MCF 10A (cell line): ENCODE results near the gene PIAS4. TPM values are rescaled to one million over a fixed set of nuclear protein-coding genes. Genes with fewer than 3 reads are reported as not detected.
"Not testable (repeated sequence)": the region's sequence is repeated elsewhere in the genome, so short reads cannot be mapped to it uniquely, and the experiment has no call there.

Source experiments
- BruUV-seq: library from RNA; stranded (reverse); fragments of 400-500 nt; replicated peaks from 2 replicates; lab custom pipeline; 2021; lab: Mats Ljungman, UMichigan
- CTCF ChIA-PET: fragments of 300-600 bp; sonication (Branson Sonifier 250); formaldehyde crosslinking; extraction: SDS; loops from one replicate; lab custom pipeline; 2021; ENCODE audit warnings: antibody characterized with exemption, inconsistent platforms; lab: Yijun Ruan, JAX
- POLR2A ChIA-PET: fragments of 300-600, 350-650 bp; sonication (Branson Sonifier 250); formaldehyde crosslinking; extraction: SDS; loops from one replicate; lab custom pipeline; 2020; ENCODE audit warnings: antibody characterized with exemption, inconsistent platforms; lab: Yijun Ruan, JAX
- DNase-seq: peaks from one replicate; pipeline ENCODE4 v3.0.0-alpha.2; 2018; ENCODE audit not compliant: unreplicated experiment
- H3K27ac Mint-ChIP-seq: one replicate; pipeline ENCODE4 v1.8.0; 2022; ENCODE audit warnings: mild to moderate bottlenecking, low read depth, mixed read lengths; ENCODE audit not compliant: unreplicated experiment
- H3K27me3 Mint-ChIP-seq: one replicate; pipeline ENCODE4 v1.8.0; 2022; ENCODE audit warnings: mixed read lengths; ENCODE audit not compliant: insufficient read depth, unreplicated experiment
- H3K36me3 Mint-ChIP-seq: one replicate; pipeline ENCODE4 v1.8.0; 2022; ENCODE audit warnings: mild to moderate bottlenecking, moderate library complexity, mixed read lengths; ENCODE audit not compliant: insufficient read depth, unreplicated experiment
- H3K4me1 Mint-ChIP-seq: one replicate; pipeline ENCODE4 v1.8.0; 2022; ENCODE audit warnings: mixed read lengths; ENCODE audit not compliant: insufficient read depth, unreplicated experiment
- H3K4me3 Mint-ChIP-seq: one replicate; pipeline ENCODE4 v1.8.0; 2022; ENCODE audit warnings: mild to moderate bottlenecking, moderate library complexity, mixed read lengths; ENCODE audit not compliant: unreplicated experiment
- H3K9me3 Mint-ChIP-seq: one replicate; pipeline ENCODE4 v1.8.0; 2022; ENCODE audit warnings: mixed read lengths; ENCODE audit not compliant: unreplicated experiment
- CTCF ChIP-seq: fragments of 200-600 bp; IDR thresholded peaks from one replicate; pipeline ENCODE4 v1.8.0; 2022; ENCODE audit warnings: antibody characterized with exemption, mild to moderate bottlenecking; ENCODE audit not compliant: unreplicated experiment
- intact Hi-C: fragments of 100-400 bp; cut with micrococcal nuclease; formaldehyde crosslinking; loops from 2 replicates; pipeline ENCODE4 v1.14.1; 2022
- total RNA-seq: library from RNA; stranded (reverse); gene quantifications from 2 replicates; pipeline ENCODE4 v1.2.3, GENCODE V29; 2022

PIAS4 gene
- total RNA-seq, 1 experiment from 2014 or later, result 15.1 TPM

DNA sequence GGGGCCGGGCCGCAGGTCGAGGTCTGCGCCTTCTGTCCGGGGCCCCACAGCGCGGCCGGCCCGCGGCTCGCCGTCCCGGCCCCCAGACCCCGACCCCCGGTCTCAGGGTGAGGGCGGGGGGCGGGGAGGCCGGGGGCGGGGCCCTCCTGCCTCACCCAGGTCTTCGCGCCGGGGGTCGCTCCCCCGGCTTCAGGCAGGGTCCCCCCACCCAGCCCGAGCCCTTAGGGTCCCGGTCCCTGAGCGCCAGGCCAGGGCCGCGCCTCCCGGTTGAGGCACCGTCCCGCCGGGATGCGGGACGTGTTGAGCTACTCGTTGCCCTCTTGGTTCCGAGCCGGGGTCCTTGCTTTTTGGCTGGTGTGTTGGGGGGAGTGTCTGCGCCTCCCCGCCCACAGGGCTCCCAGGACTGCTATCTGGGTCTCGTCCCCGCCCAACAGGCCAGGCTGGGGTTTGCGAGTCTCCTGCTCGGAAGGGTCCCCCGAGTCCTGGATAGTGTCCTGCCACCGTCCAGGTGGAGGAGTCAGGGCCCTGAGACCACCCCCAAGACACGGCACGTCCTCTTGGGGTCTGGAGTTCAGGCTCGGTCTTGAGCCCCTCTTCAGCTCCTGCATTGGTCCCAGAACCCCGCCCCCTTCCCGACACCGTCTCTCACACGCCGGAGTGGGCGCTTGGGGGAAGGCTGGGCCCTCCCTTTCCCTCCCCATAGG, 452 bp downstream of the PIAS4 start:
- POLR2A ChIA-PET, result interaction anchor here (0.6 to 4.8 kb wide), 16 partner anchors 9 to 330 kb away, joined by 3 to 46 read pairs (median 4); partner anchors contain the start of genes DAPK3, EEF2, MRPL54 and YJU2
- no peaks in the 10 kb centered on the region for H3K9me3 Mint-ChIP-seq
- BruUV-seq, result no TSS peak
- H3K27me3 Mint-ChIP-seq, result no peaks in the 10 kb centered on the region
- H3K4me1 Mint-ChIP-seq, result peaks cover 17% of the 10 kb centered on the region
- peaks cover 7% of the 10 kb centered on the region for H3K36me3 Mint-ChIP-seq
- intact Hi-C loops, result loop anchor here (2.0 to 5.0 kb wide), 2 partner anchors 17 to 44 kb away; no protein-coding TSS in a partner anchor
- DNase-seq, result peak; percentile 14
- H3K27ac Mint-ChIP-seq, result peak overlapping the region; percentile 90
- TF ChIP-seq CTCF, result no peak
- H3K4me3 Mint-ChIP-seq, result peak overlapping the region; percentile 83
- CTCF ChIA-PET, result interaction anchor here (1.1 to 1.8 kb wide), 2 partner anchors 18 to 20 kb away, joined by 4 to 13 read pairs; no protein-coding TSS in a partner anchor

GRCh38 chr19:4009990-4010807, 2.7 kb downstream of the PIAS4 start:
- no TSS peak for BruUV-seq
- H3K27me3 Mint-ChIP-seq, result no peaks in the 10 kb centered on the region
- peaks cover 11% of the 10 kb centered on the region for H3K36me3 Mint-ChIP-seq
- ChIA-PET POLR2A (interaction anchor here (0.7 to 4.8 kb wide), 2 partner anchors 22 to 25 kb away, joined by 5 to 46 read pairs; partner anchors contain the start of gene EEF2), CTCF (interaction anchor here (0.6 to 0.8 kb wide), 2 partner anchors 190 to 230 kb away, joined by 3 read pairs; no protein-coding TSS in a partner anchor)
- H3K9me3 Mint-ChIP-seq, result no peaks in the 10 kb centered on the region
- no peak overlapping the region for H3K27ac Mint-ChIP-seq
- intact Hi-C loops, result loop anchor here (5.0 kb wide), 1 partner anchor 42 kb away; no protein-coding TSS in a partner anchor
- no peak overlapping the region for H3K4me3 Mint-ChIP-seq
- DNase-seq, result no peak
- no peak for TF ChIP-seq CTCF
- peaks cover 17% of the 10 kb centered on the region for H3K4me1 Mint-ChIP-seq

DNA sequence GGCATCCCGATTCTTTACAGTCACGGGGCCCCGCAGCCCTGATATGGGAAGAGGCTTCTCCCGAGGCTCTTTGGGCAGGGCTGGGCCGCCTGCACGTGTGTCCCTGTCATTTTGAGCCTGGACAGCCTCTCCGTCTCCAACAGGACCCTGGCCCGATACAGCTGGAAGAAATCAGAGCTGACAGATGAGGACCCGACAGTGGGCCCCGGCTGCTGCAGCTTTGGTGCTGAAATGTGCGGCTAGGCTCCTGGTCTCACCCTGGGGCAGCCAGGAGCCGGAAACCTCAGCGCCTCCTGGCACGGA, 3.2 kb downstream of the PIAS4 start:
- H3K27me3 Mint-ChIP-seq, result no peaks in the 10 kb centered on the region
- ChIA-PET CTCF (no interaction called here), POLR2A (no interaction called here)
- H3K4me1 Mint-ChIP-seq, result peaks cover 17% of the 10 kb centered on the region
- no peak for TF ChIP-seq CTCF
- no TSS peak for BruUV-seq
- no peak overlapping the region for H3K4me3 Mint-ChIP-seq
- intact Hi-C loops, result no loop called here
- no peak for DNase-seq
- no peaks in the 10 kb centered on the region for H3K9me3 Mint-ChIP-seq
- H3K27ac Mint-ChIP-seq, result no peak overlapping the region
- peaks cover 11% of the 10 kb centered on the region for H3K36me3 Mint-ChIP-seq

DNA sequence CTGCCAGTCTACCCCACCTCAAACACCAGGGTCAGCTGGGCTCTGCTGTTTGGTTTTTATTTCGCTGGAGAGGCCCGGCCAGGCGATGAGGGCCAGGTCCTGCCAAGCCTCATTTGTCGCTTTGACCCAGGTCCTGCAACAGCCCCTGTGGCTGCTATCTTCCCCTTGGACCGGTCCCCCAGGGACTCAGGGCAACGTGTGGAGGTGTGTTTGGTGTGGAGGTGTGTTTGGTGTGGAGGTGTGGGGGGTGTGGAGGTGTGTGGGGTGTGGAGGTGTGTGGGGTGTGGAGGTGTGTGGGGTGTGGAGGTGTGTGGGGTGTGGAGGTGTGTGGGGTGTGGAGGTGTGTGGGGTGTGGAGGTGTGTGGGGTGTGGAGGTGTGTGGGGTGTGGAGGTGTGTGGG, 3.9 kb downstream of the PIAS4 start:
- intact Hi-C loops, H3K4me3 Mint-ChIP-seq, H3K27me3 Mint-ChIP-seq, POLR2A ChIA-PET, H3K27ac Mint-ChIP-seq, BruUV-seq, H3K9me3 Mint-ChIP-seq, CTCF ChIA-PET, DNase-seq: not testable (repeated sequence)
- H3K36me3 Mint-ChIP-seq, result peaks cover 11% of the 10 kb centered on the region
- peaks cover 17% of the 10 kb centered on the region for H3K4me1 Mint-ChIP-seq
